H9 (cell line): ENCODE results near the gene FNDC3B. TPM values are rescaled to one million over a fixed set of nuclear protein-coding genes. Genes with fewer than 3 reads are reported as not detected.

ENCODE experiments used
- DNase-seq: peaks from one replicate; pipeline ENCODE4 v3.0.0-alpha.2; 2017
- H2AFZ ChIP-seq: one replicate; pipeline ENCODE4 v1.6.1; 2013; ENCODE audit warnings: mild to moderate bottlenecking, low read length, control low read depth, moderate library complexity
- H2AK5ac ChIP-seq: 2 replicates; pipeline ENCODE4 v1.6.1; 2013; ENCODE audit warnings: low read length, control low read depth, mixed read lengths; ENCODE audit not compliant: insufficient read length
- H2BK120ac ChIP-seq: one replicate; pipeline ENCODE4 v1.6.1; 2013; ENCODE audit warnings: low read depth, mild to moderate bottlenecking, low read length, control low read depth, inconsistent platforms; ENCODE audit not compliant: poor library complexity, severe bottlenecking
- H2BK12ac ChIP-seq: 2 replicates; pipeline ENCODE4 v1.6.1; 2013; ENCODE audit warnings: low read length, control low read depth, mixed read lengths, low read depth; ENCODE audit not compliant: insufficient read length
- H2BK15ac ChIP-seq: 2 replicates; pipeline ENCODE4 v1.6.1; 2013; ENCODE audit warnings: low read depth, low read length, control low read depth
- H2BK20ac ChIP-seq: one replicate; pipeline ENCODE4 v1.6.1; 2013; ENCODE audit warnings: low read depth, mild to moderate bottlenecking, low read length, control low read depth, inconsistent platforms; ENCODE audit not compliant: poor library complexity, severe bottlenecking
- H2BK5ac ChIP-seq: 2 replicates; pipeline ENCODE4 v1.6.1; 2013; ENCODE audit warnings: low read length, control low read depth, mixed read lengths; ENCODE audit not compliant: insufficient read length
- H3K14ac ChIP-seq: 2 replicates; pipeline ENCODE4 v1.6.1; 2013; ENCODE audit warnings: low read length, control low read depth; ENCODE audit not compliant: insufficient read depth
- H3K18ac ChIP-seq: 2 replicates; pipeline ENCODE4 v1.6.1; 2013; ENCODE audit warnings: low read depth, mild to moderate bottlenecking, mixed read lengths, low read length, control low read depth; ENCODE audit not compliant: insufficient read length
- H3K23ac ChIP-seq: 2 replicates; pipeline ENCODE4 v1.6.1; 2013; ENCODE audit warnings: low read length, control low read depth, mixed read lengths, low read depth; ENCODE audit not compliant: insufficient read length
- H3K23me2 ChIP-seq: 2 replicates; pipeline ENCODE4 v1.6.1; 2013; ENCODE audit warnings: low read depth, mild to moderate bottlenecking, mixed read lengths, low read length, control low read depth; ENCODE audit not compliant: insufficient read length, poor library complexity, severe bottlenecking
- H3K27ac ChIP-seq: 2 replicates; pipeline ENCODE4 v1.5.1; 2013; ENCODE audit warnings: low read length, control low read depth, mixed read lengths, low read depth; ENCODE audit not compliant: insufficient read length
- H3K27me3 ChIP-seq: 2 replicates; pipeline ENCODE4 v1.6.1; 2013; ENCODE audit warnings: low read length, control low read depth, inconsistent platforms; ENCODE audit not compliant: insufficient read depth
- H3K4ac ChIP-seq: 2 replicates; pipeline ENCODE4 v1.6.1; 2013; ENCODE audit warnings: low read depth, mild to moderate bottlenecking, control low read depth, inconsistent platforms, low read length, moderate library complexity
- H3K4me1 ChIP-seq: 2 replicates; pipeline ENCODE4 v1.6.1; 2013; ENCODE audit warnings: low read length, control low read depth, inconsistent platforms; ENCODE audit not compliant: insufficient read depth
- H3K4me2 ChIP-seq: 2 replicates; pipeline ENCODE4 v1.6.1; 2013; ENCODE audit warnings: low read length, control low read depth, mixed read lengths; ENCODE audit not compliant: insufficient read length, insufficient read depth
- H3K56ac ChIP-seq: 2 replicates; pipeline ENCODE4 v1.6.1; 2013; ENCODE audit warnings: low read depth, mild to moderate bottlenecking, mixed read lengths, low read length, control low read depth; ENCODE audit not compliant: insufficient read length
- H3K79me1 ChIP-seq: 2 replicates; pipeline ENCODE4 v1.6.1; 2013; ENCODE audit warnings: low read depth, mild to moderate bottlenecking, moderate library complexity, low read length, control low read depth, inconsistent platforms; ENCODE audit not compliant: insufficient read depth, poor library complexity, severe bottlenecking
- H3K79me2 ChIP-seq: 2 replicates; pipeline ENCODE4 v1.6.1; 2013; ENCODE audit warnings: low read length, control low read depth, inconsistent platforms; ENCODE audit not compliant: insufficient read depth
- H3K9ac ChIP-seq: 2 replicates; pipeline ENCODE4 v1.6.1; 2013; ENCODE audit warnings: low read length, control low read depth, mixed read lengths; ENCODE audit not compliant: insufficient read length; ENCODE audit errors: extremely low read depth
- H3K9me3 ChIP-seq: one replicate; pipeline ENCODE4 v1.6.1; 2013; ENCODE audit warnings: low read depth, low read length, inconsistent platforms; ENCODE audit not compliant: control insufficient read depth
- H3T11ph ChIP-seq: one replicate; pipeline ENCODE4 v1.6.1; 2013; ENCODE audit warnings: mild to moderate bottlenecking, low read length, control low read depth, inconsistent platforms
- H4K20me1 ChIP-seq: one replicate; pipeline ENCODE4 v1.6.1; 2013; ENCODE audit not compliant: control insufficient read depth, insufficient read length, insufficient read depth
- H4K5ac ChIP-seq: 2 replicates; pipeline ENCODE4 v1.6.1; 2013; ENCODE audit warnings: low read depth, mild to moderate bottlenecking, mixed read lengths, low read length, control low read depth; ENCODE audit not compliant: insufficient read length
- H4K8ac ChIP-seq: replicated peaks from 2 replicates; pipeline ENCODE4 v1.6.1; 2013; ENCODE audit warnings: low read length, control low read depth, mixed read lengths, low read depth; ENCODE audit not compliant: insufficient read length
- H4K91ac ChIP-seq: 2 replicates; pipeline ENCODE4 v1.6.1; 2013; ENCODE audit warnings: low read depth, mild to moderate bottlenecking, moderate library complexity, mixed read lengths, low read length, control low read depth; ENCODE audit not compliant: insufficient read length
- H3K27ac Mint-ChIP-seq, 3 experiments: 2 replicates in 2 of 3; 3 replicates in 1 of 3; pipeline ENCODE4 v1.8.0; 2020 to 2021; ENCODE audit warnings: mixed read lengths in 3 of 3, mild to moderate bottlenecking in 1 of 3, moderate library complexity in 1 of 3
- H3K27me3 Mint-ChIP-seq: 2 replicates; pipeline ENCODE4 v1.8.0; 2021; ENCODE audit warnings: low read depth, mild to moderate bottlenecking, moderate library complexity, mixed read lengths
- H3K36me3 Mint-ChIP-seq, 3 experiments: 2 replicates in 2 of 3; 3 replicates in 1 of 3; pipeline ENCODE4 v1.8.0; 2020 to 2021; ENCODE audit warnings: low read depth in 3 of 3, mixed read lengths in 3 of 3; ENCODE audit not compliant: insufficient read depth in 1 of 3
- H3K4me1 Mint-ChIP-seq, 2 experiments: 2 replicates each; pipeline ENCODE4 v1.8.0; 2020; ENCODE audit warnings: mixed read lengths in 2 of 2
- H3K4me3 Mint-ChIP-seq, 2 experiments: 2 replicates in 1 of 2; 3 replicates in 1 of 2; pipeline ENCODE4 v1.8.0; 2020 to 2021; ENCODE audit warnings: mild to moderate bottlenecking in 2 of 2, mixed read lengths in 2 of 2, moderate library complexity in 1 of 2
- H3K9me3 Mint-ChIP-seq, 2 experiments: 2 replicates in 1 of 2; 3 replicates in 1 of 2; pipeline ENCODE4 v1.8.0; 2020; ENCODE audit warnings: mild to moderate bottlenecking in 2 of 2, mixed read lengths in 2 of 2, moderate library complexity in 1 of 2
- CTCF ChIP-seq: fragments of 200-600 bp; sonication (generic); conservative IDR thresholded peaks from 3 replicates; pipeline ENCODE4 v1.8.0; 2021; ENCODE audit warnings: antibody characterized with exemption, mild to moderate bottlenecking
- WGBS: extraction: QIAGEN DNeasy Blood & Tissue Kit; methylation state at CpG from one replicate; pipeline ENCODE4 v1.1.7; 2013; ENCODE audit warnings: missing lambda C conversion rate, low lambda C conversion rate, mixed read lengths; ENCODE audit not compliant: insufficient read length; ENCODE audit errors: extremely low coverage; 5-methylcytosine and 5-hydroxymethylcytosine counted together
- total RNA-seq: library from RNA; stranded (reverse); gene quantifications from 2 replicates; pipeline ENCODE4 v1.2.1, GENCODE V29; 2021

Gene FNDC3B
- total RNA-seq, 1 experiment from 2014 or later, result 43.8 TPM

GRCh38 chr3:172312711-172313110 lies 273.3 kb downstream of the FNDC3B start:
- Histone ChIP-seq H3K4ac (no peak overlapping the region), H3K23me2 (no peaks in the 10 kb centered on the region), H3K23ac (no peak overlapping the region), H3K4me1 (no peaks in the 10 kb centered on the region), H3K27me3 (no peaks in the 10 kb centered on the region), H3K27ac (no peak overlapping the region), H3K9me3 (no peaks in the 10 kb centered on the region), H2AK5ac (no peak overlapping the region), H3T11ph (no peak overlapping the region), H3K14ac (no peak overlapping the region), H3K56ac (no peak overlapping the region), H3K79me2 (no peaks in the 10 kb centered on the region), H2BK5ac (no peak overlapping the region), H3K18ac (no peak overlapping the region), H2BK20ac (no peak overlapping the region), H4K8ac (no peak overlapping the region), H3K9ac (no peak overlapping the region), H2BK12ac (no peak overlapping the region), H2BK120ac (no peak overlapping the region), H2BK15ac (no peak overlapping the region), H3K79me1 (no peaks in the 10 kb centered on the region), H4K20me1 (no peaks in the 10 kb centered on the region), H4K5ac (no peak overlapping the region), H4K91ac (no peak overlapping the region), H3K4me2 (no peak overlapping the region), H2AFZ (no peak overlapping the region)
- Mint-ChIP-seq H3K4me3 (no peak overlapping the region), H3K27me3 (no peaks in the 10 kb centered on the region), H3K36me3 (peaks cover 22 to 53% (median 44%) of the 10 kb centered on the region in 3 experiments), H3K9me3 (no peaks in the 10 kb centered on the region), H3K4me1 (peaks cover 25 to 29% of the 10 kb centered on the region in 2 experiments), H3K27ac (peak overlapping the region in 2 of 3 experiments; percentile 51 to 69; a peak in 2 of 7 replicates)
- no peak for TF ChIP-seq CTCF
- WGBS, result no CpG with 5 or more reads among the region's 5 CpGs
- no peak for DNase-seq
